ENCODE results near the gene BTBD3.

BTBD3 gene

GRCh38 chr20:11917663-11918062 is at the start of gene BTBD3:
BTBD3 (plus strand) TSS chr20:11917893; CDS start chr20:11918276, 383 bp downstream.
- peak; percentile 52 for DNase-seq (ENCODE audit: low read depth)

- DNase-seq (ENCODE audit: low read depth) = no peak
Observed at GRCh38 chr20:11869641-11870040, 48.1 kb upstream of the BTBD3 start.

DNA sequence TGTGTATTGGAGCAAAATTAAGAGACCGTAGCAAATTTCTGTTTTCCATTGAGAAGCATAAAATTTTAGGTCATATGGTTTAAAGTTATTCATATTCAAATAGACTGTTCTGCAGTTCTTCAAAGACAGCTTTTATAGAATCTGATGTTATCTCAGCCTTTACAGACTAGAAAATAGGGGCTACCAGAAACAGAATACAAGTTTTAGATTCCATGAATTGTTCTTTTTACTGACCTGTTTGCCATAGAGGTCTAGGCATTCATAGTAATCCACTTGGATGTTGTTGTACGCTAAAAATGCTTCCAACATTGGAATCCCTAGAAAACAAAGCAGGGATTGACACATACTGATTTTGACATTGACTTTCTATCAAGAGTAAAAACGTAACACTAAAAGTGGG is 47.3 kb upstream of the BTBD3 start:
- DNase-seq (ENCODE audit: low read depth) = no peak

- DNase-seq (ENCODE audit: low read depth) = no peak
Observed at GRCh38 chr20:11876555-11876954, 41.1 kb upstream of the BTBD3 start.

GRCh38 chr20:11880680-11881079 is 37.0 kb upstream of the BTBD3 start:
- DNase-seq (ENCODE audit: low read depth) = no peak

DNA sequence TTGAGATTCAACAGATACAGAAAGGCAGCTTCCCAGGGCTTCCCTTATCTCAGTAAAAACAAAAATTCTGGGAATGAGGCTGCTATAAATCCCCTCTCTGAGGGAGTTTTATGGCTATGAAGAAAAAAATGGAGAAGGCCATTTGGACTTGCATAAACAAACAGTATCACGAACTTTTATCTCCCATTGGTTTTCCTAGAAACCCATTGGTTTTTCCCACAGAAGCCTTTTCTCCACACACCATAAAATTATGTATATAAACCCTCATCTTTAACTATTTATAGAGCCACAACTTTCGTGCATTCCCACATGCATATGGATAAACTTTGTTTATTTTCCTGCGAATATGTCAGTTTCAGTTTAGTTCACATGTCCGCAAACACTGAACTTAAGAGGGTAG is 36.2 kb upstream of the BTBD3 start:
- no peak for DNase-seq (ENCODE audit: low read depth)

DNA sequence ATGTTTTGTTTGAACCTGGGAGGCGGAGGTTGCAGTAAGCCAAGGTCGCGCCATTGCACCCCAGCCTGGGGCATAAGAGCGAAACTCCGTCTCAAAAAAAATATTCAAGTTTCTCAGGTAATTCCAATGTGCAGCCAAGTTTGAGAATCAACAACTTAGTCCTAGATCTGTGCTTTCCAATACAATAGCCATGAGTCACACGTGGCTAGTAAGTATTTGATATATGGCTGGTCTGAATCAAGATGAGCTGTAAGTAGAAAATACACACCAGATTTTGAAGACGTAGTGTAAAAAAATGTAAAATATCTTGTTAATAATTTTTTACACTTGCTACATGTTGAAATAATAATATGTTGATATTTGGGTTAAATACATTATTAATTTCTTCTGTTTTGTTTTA is 35.0 kb upstream of the BTBD3 start:
- DNase-seq (ENCODE audit: low read depth) = no peak

DNA sequence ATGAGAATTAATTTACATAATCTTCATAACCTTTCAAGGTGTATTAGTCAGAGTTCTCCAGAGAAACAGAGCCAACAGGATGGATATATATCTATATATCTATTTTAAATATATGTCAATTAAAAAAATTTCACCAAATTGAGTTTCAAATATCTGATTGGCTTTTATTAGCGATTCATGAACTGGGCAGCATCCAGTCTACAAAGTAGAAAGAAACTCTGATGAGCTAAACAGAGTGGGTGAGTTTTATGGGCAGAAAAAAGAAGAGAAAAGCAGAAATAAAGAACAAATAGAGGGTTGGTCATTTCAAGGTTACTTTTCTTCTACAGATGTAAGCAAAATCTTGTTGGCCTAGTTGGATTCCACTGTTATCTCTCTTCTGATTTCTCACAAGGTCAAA is 29.0 kb upstream of the BTBD3 start:
- no peak for DNase-seq (ENCODE audit: low read depth)

DNA sequence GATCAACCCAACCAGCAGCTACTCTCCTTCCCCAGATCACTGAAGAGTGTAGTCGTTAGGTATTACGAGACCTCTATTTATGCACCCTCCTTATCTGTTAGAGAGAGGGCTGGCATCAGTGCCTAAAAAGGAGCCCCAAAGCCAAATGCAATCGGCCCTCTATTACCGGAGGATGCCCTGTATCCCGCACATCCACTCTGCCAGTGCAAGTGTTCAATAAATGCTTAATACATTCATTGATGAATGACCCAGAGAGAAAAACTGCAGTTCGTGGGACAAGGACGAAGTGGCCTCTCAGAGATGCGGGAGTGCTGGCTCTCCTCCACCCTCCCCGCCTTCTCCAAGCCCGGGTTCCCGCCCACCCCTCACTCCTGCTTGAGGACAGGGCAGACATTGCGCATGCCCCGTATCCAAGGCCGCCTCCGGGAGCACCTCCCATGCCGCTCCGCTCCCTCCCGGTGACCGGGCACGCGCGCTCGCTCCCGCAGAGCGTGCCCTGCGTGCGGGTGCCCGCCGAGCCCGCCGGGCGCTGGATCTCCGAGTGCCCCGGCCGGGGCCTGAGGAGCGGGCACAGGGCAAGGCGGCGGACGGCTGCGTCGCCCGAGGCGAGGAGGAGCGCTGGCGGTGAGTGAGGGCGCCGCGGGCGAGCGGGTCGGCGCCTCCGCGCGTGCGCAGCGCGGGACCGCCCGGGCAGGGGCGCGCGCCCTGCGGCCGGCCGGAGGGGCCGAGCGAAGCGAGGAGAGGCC is 27.2 kb upstream of the BTBD3 start:
- DNase-seq (ENCODE audit: low read depth) = peak; percentile 91

DNA sequence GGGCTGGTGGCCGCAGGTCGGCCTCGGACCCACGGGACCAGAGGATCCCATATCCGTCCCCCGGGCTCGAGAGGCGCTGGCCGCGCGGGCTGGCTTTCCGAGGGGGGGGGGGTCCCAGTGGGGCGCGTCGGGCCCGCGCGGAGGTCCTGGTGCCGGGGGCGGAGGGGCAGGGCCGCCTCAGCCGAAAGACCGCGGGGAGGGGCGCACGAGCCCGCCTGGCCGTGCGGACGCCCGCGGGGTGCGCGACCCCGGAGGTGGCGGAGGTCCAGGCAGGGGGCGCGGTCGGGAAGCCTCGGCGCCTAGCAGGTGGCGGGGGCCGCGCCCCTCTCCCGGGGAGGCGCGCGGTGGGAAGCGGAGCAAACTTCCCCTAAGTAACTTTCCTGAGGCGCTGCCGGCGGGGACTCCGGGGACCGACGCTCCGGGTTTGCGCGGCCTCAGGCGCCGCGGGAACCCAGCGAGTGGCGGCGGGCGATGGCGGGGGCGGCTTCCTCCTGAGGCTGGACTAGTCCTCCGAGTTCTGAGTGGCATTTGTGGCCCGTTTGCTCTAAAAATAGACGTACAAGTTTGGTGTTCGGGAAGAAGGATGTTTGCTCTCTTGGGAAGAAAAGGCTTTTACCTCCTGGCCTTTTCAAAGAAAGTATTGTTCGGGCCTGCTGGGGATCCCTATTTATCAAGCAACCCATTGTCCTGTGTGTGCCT is 26.5 kb upstream of the BTBD3 start:
- DNase-seq (ENCODE audit: low read depth) = peak; percentile 11

DNA sequence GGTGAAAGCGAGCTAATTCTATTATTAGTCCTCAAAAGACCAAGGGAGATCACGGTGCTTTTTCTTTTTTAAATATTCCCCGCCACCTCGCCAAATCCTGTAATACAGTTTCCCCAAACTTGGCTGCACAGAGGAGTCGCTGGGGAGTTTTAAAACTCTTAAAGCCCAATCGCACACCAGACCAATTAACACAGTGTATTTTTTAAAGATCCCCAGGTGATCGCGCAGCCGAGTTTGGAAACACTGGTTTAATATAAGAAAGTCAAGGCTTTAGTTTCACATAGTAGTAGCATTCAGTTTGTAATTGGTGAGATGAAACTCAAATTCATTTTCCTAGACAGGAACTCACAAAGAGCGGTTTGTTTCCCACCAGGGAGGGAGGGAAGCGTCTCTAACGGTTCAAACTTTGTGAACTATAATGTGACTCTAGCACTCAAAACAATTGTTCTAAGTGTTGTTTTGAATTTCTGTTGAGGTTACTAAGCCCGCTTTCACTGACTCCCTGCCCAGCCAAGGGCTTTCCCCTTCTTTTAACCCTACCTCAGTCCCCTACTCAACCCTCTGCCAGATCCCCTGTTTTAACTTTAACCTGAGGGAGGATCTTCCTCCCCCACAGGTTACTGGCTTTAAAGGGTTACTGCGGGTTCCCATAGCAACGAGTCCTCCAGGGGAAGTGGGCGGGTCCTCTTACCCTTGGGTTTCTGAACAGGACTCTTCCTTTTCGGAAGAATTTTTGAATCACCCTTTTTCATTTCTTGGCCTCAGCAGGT is 25.7 kb upstream of the BTBD3 start:
- peak; percentile 54 for DNase-seq (ENCODE audit: low read depth)

DNA sequence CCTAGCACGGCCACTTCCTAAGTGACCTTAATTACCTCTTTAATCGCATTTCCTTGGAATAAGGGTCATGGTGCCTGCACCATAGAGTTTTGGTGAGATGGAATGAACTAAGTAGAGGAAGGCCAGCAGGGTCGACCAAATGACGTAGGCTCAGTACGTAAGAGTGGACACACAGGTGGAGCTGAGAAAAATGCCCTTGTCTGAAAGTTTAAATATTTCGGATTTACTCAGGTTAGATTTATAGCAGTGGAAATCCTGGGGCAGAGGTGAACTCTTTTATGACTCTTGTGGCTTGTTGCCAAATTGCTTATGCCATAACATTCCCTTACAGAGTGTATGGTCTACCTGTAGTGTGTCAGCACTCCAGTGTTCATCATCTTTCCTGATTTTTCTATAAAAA is 23.6 kb upstream of the BTBD3 start:
- no peak for DNase-seq (ENCODE audit: low read depth)

- no peak for DNase-seq (ENCODE audit: low read depth)
Observed at GRCh38 chr20:11895861-11896387, 21.8 kb upstream of the BTBD3 start.

- no peak for DNase-seq (ENCODE audit: low read depth)
Observed at GRCh38 chr20:11901127-11901526, 16.6 kb upstream of the BTBD3 start.

GRCh38 chr20:11902285-11902697 is 15.4 kb upstream of the BTBD3 start:
- peak; percentile 50 for DNase-seq (ENCODE audit: low read depth)

GRCh38 chr20:11905460-11906179 is 12.1 kb upstream of the BTBD3 start:
- DNase-seq (ENCODE audit: low read depth) = peak; percentile 25

DNA sequence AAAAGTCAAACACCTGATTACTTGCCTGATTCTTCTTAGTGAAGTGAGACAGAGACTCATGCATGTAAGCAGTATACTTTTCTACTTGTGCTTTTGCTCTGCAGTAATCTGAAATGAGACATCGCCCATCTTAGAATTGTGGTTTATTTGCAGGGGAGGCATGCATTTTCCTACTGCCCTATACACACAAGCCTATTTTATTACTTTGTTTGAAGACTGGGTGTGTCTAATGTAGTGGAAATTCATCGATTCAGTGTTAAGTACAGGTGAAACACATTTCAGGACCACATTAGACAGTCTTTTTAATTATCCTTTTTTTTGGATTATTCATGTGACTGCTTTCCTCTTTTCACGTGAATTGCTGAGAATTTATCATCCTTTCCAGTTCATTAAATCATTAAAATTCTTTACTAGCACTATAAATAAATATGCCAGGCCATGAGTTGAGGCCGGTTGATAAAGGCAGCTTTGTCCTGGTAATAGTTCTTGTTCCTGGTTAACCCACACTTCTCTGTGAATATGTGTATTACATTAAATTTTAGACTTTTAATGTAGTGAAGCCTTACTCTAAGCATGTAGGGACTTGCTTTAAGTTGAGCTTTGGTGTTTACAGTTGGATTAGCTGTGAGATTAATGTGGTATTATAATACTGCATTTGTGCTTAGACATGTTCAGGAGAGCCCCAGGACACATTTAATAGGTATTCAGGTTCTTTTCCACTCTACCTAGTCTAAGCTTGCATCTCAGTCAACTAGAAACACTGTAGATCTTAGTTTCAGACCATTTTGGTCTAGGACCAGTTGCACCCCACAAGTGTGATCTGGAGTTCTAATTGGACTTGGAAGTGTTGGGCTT is 10.8 kb upstream of the BTBD3 start:
- DNase-seq (ENCODE audit: low read depth) = no peak

DNA sequence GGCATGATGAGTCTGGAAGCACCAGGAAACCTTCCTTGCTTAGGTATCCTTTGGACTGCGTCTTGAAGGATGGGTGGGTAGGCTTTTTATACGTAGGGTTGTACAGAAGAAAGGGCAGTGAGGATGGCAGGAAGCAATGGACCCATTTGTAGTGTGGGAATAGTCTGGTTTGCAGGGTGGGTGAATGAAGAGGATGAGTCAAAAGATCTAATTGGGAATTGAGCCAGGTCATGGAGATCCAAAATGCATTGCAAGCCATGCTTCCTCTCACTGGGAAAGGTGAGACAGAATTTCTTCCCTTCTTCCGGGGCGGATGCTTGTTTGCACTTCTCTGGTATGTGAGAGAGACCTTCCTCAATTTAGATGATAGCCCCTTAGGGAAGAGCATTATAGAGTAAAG is 10.1 kb upstream of the BTBD3 start:
- no peak for DNase-seq (ENCODE audit: low read depth)

- no peak for DNase-seq (ENCODE audit: low read depth)
Observed at GRCh38 chr20:11912013-11912658, 5.6 kb upstream of the BTBD3 start.

- no peak for DNase-seq (ENCODE audit: low read depth)
Observed at GRCh38 chr20:11912659-11913415, 4.9 kb upstream of the BTBD3 start.
